GM10248 (cell line): Measurements from ENCODE around the gene STK17B.

ENCODE experiments used
- CTCF ChIA-PET: fragments of 300-600 bp; sonication (Branson Sonifier 250); formaldehyde crosslinking; extraction: SDS; loops from one replicate; lab custom pipeline; 2021; ENCODE audit warnings: antibody characterized with exemption; lab: Yijun Ruan, JAX
- POLR2A ChIA-PET: fragments of 350-650 bp; sonication (Branson Sonifier 250); formaldehyde crosslinking; extraction: SDS; loops from one replicate; lab custom pipeline; 2020; ENCODE audit warnings: antibody characterized with exemption; lab: Yijun Ruan, JAX
- DNase-seq: peaks from one replicate; pipeline ENCODE4 v3.0.0; 2012; ENCODE audit errors: extremely low spot score
- CTCF ChIP-seq: IDR thresholded peaks from 2 replicates; pipeline ENCODE4 v1.5.1; 2012; ENCODE audit warnings: mild to moderate bottlenecking, low read depth; ENCODE audit errors: extremely low read depth, missing control alignments, control extremely low read depth

Gene STK17B

GRCh38 chr2:196160946-196161345 is 10.4 kb downstream of the STK17B start:
- no peak for TF ChIP-seq CTCF
- POLR2A ChIA-PET, result no interaction called here
- CTCF ChIA-PET, result no interaction called here
- no peak for DNase-seq

GRCh38 chr2:196160101-196160500 is 11.3 kb downstream of the STK17B start:
- DNase-seq, result peak; percentile 51
- ChIA-PET CTCF (no interaction called here), POLR2A (interaction anchor here (0.6 kb wide), 1 partner anchor 18 kb away, joined by 8 read pairs; no protein-coding TSS in a partner anchor)
- no peak for TF ChIP-seq CTCF

- POLR2A ChIA-PET, result interaction anchor here (0.6 to 0.7 kb wide), 3 partner anchors 17 to 21 kb away, joined by 4 to 8 read pairs (median 6); no protein-coding TSS in a partner anchor
- CTCF ChIA-PET, result interaction anchor here (1.3 to 2.2 kb wide), 3 partner anchors 8 to 91 kb away, joined by 3 to 5 read pairs (median 4); partner anchors contain the start of gene DNAH7
- no peak for DNase-seq
- no peak for TF ChIP-seq CTCF
These were observed 12.0 kb downstream of the STK17B start for GRCh38 chr2:196159221-196159892.

- DNase-seq, result no peak
- no peak for TF ChIP-seq CTCF
- POLR2A ChIA-PET, result no interaction called here
- CTCF ChIA-PET, result interaction anchor here (1.5 kb wide), 1 partner anchor 11 kb away, joined by 3 read pairs; no protein-coding TSS in a partner anchor
These were observed 15.8 kb downstream of the STK17B start for GRCh38 chr2:196155575-196155974.

- no peak for DNase-seq
- POLR2A ChIA-PET, result no interaction called here
- CTCF ChIA-PET, result interaction anchor here (1.1 to 1.7 kb wide), 4 partner anchors 9 to 76 kb away, joined by 3 to 6 read pairs (median 4); no protein-coding TSS in a partner anchor
These were observed 17.9 kb downstream of the STK17B start for GRCh38 chr2:196153480-196153879.

GRCh38 chr2:196149948-196150347 is 21.4 kb downstream of the STK17B start:
- ChIA-PET POLR2A (no interaction called here), CTCF (no interaction called here)
- TF ChIP-seq CTCF, result no peak
- no peak for DNase-seq

More at GRCh38 chr2:196153480-196153879, 17.9 kb downstream of the STK17B start:
- TF ChIP-seq CTCF, result no peak
